Hepatocyte (in vitro differentiated cells): ENCODE measurements around the gene RPGRIP1L. TPM values are rescaled to one million over a fixed set of nuclear protein-coding genes. Genes with fewer than 3 reads are reported as not detected.

Experiments
- DNase-seq: peaks from one replicate; pipeline ENCODE4 v3.0.0-alpha.2; 2016; ENCODE audit warnings: low spot score
- H2AFZ ChIP-seq: fragments of 200-600 bp; sonication (generic); 2 replicates; pipeline ENCODE4 v1.6.0; 2016; ENCODE audit warnings: antibody characterized with exemption, mild to moderate bottlenecking
- H3K27ac ChIP-seq: fragments of 200-600 bp; sonication (generic); 2 replicates; pipeline ENCODE4 v1.5.1; 2016; ENCODE audit warnings: mild to moderate bottlenecking
- H3K27me3 ChIP-seq: fragments of 200-600 bp; sonication (generic); 2 replicates; pipeline ENCODE4 v1.6.1; 2016
- H3K36me3 ChIP-seq: fragments of 200-600 bp; sonication (generic); replicated peaks from 2 replicates; pipeline ENCODE4 v1.5.1; 2016; ENCODE audit warnings: low read depth; ENCODE audit not compliant: insufficient read depth
- H3K4me1 ChIP-seq: fragments of 200-600 bp; sonication (generic); 2 replicates; pipeline ENCODE4 v1.5.1; 2016; ENCODE audit warnings: mild to moderate bottlenecking, moderate library complexity; ENCODE audit not compliant: insufficient read depth
- H3K4me2 ChIP-seq: fragments of 200-600 bp; sonication (generic); 2 replicates; pipeline ENCODE4 v1.6.0; 2016
- H3K4me3 ChIP-seq: fragments of 200-600 bp; sonication (generic); 2 replicates; pipeline ENCODE4 v1.5.1; 2016; ENCODE audit warnings: mild to moderate bottlenecking
- H3K79me2 ChIP-seq: fragments of 200-600 bp; sonication (generic); 2 replicates; pipeline ENCODE4 v1.6.0; 2017; ENCODE audit warnings: mild to moderate bottlenecking
- H3K9me2 ChIP-seq: fragments of 200-600 bp; sonication (generic); replicated peaks from 2 replicates; pipeline ENCODE4 v1.6.0; 2017; ENCODE audit warnings: mild to moderate bottlenecking; ENCODE audit not compliant: insufficient read depth
- H3K9me3 ChIP-seq: fragments of 200-600 bp; sonication (generic); 2 replicates; pipeline ENCODE4 v1.5.1; 2016; ENCODE audit warnings: low read depth, mild to moderate bottlenecking
- H4K20me1 ChIP-seq: fragments of 200-600 bp; sonication (generic); 2 replicates; pipeline ENCODE4 v1.6.0; 2016; ENCODE audit warnings: mild to moderate bottlenecking; ENCODE audit not compliant: insufficient read depth, poor library complexity, severe bottlenecking
- CTCF ChIP-seq: fragments of 200-600 bp; sonication (generic); IDR thresholded peaks from 2 replicates; pipeline ENCODE4 v1.5.1; 2016; ENCODE audit warnings: antibody characterized with exemption, mild to moderate bottlenecking; ENCODE audit not compliant: poor library complexity
- EZH2 ChIP-seq: fragments of 200-600 bp; sonication (generic); IDR thresholded peaks from 2 replicates; pipeline ENCODE4 v1.6.1; 2016; ENCODE audit warnings: antibody characterized with exemption, mild to moderate bottlenecking, borderline replicate concordance
- EZH2phosphoT487 ChIP-seq: fragments of 200-600 bp; sonication (generic); IDR thresholded peaks from one replicate; pipeline ENCODE4 v1.6.1; 2018; ENCODE audit warnings: antibody characterized with exemption, mild to moderate bottlenecking, low read depth, moderate library complexity; ENCODE audit not compliant: unreplicated experiment, severe bottlenecking
- WGBS: methylation state at CpG from one replicate; pipeline ENCODE4 v1.1.6; 2016; ENCODE audit warnings: low lambda C conversion rate; ENCODE audit errors: missing lambda C conversion rate; 5-methylcytosine and 5-hydroxymethylcytosine counted together
- polyA plus RNA-seq: library from polyadenylated mRNA; unstranded; fragments of >200 nt; fragmentation: Nextera tagmentation; extraction: Ambion mirVana; gene quantifications from 2 replicates; pipeline ENCODE4 v1.2.1, GENCODE V29; 2016
- total RNA-seq: library from RNA; depleted of rRNA; stranded (reverse); fragments of >200 nt; gene quantifications from 2 replicates; pipeline ENCODE4 v1.2.3, GENCODE V29; 2014

The RPGRIP1L gene
- total and polyA plus RNA-seq, 2 experiments from 2014 or later: 5.8 to 9.5 TPM

- H3K36me3 ChIP-seq: no peaks in the 10 kb centered on the region
- no peaks in the 10 kb centered on the region for H3K79me2 ChIP-seq
- H3K4me3 ChIP-seq: no peak overlapping the region
- no peak overlapping the region for H3K27ac ChIP-seq
- no peaks in the 10 kb centered on the region for H3K9me2 ChIP-seq
- no peak overlapping the region for H3K4me2 ChIP-seq
- H3K27me3 ChIP-seq: no peaks in the 10 kb centered on the region
- no peaks in the 10 kb centered on the region for H3K9me3 ChIP-seq
- DNase-seq: no peak
- no peaks in the 10 kb centered on the region for H3K4me1 ChIP-seq
- TF ChIP-seq EZH2phosphoT487 (no peak), EZH2 (no peak), CTCF (no peak)
- H2AFZ ChIP-seq: no peak overlapping the region
- WGBS: 75% methylated on average over 8 of the region's 8 CpGs
- H4K20me1 ChIP-seq: no peaks in the 10 kb centered on the region
Measured at GRCh38 chr16:53565296-53565863, 138.3 kb downstream of the RPGRIP1L start.

- no peaks in the 10 kb centered on the region for H3K9me2 ChIP-seq
- no peak overlapping the region for H2AFZ ChIP-seq
- H3K27ac ChIP-seq: no peak overlapping the region
- DNase-seq: no peak
- no peaks in the 10 kb centered on the region for H3K9me3 ChIP-seq
- H3K4me3 ChIP-seq: no peak overlapping the region
- 76% methylated on average over 4 of the region's 4 CpGs for WGBS
- peaks cover 3% of the 10 kb centered on the region for H3K4me1 ChIP-seq
- no peaks in the 10 kb centered on the region for H3K79me2 ChIP-seq
- no peak for TF ChIP-seq EZH2phosphoT487
- no peak for TF ChIP-seq EZH2
- no peaks in the 10 kb centered on the region for H3K36me3 ChIP-seq
- H4K20me1 ChIP-seq: no peaks in the 10 kb centered on the region
- H3K27me3 ChIP-seq: no peaks in the 10 kb centered on the region
- no peak overlapping the region for H3K4me2 ChIP-seq
Measured at GRCh38 chr16:53563426-53563825, 140.2 kb downstream of the RPGRIP1L start.

- H3K9me3 ChIP-seq: no peaks in the 10 kb centered on the region
- 81% methylated on average over 5 of the region's 5 CpGs for WGBS
- no peaks in the 10 kb centered on the region for H3K27me3 ChIP-seq
- H3K4me1 ChIP-seq: peaks cover 3% of the 10 kb centered on the region
- no peak overlapping the region for H3K4me2 ChIP-seq
- no peaks in the 10 kb centered on the region for H3K9me2 ChIP-seq
- H3K36me3 ChIP-seq: no peaks in the 10 kb centered on the region
- DNase-seq: no peak
- no peak overlapping the region for H3K4me3 ChIP-seq
- H3K27ac ChIP-seq: no peak overlapping the region
- TF ChIP-seq CTCF: no peak
- no peak for TF ChIP-seq EZH2phosphoT487
- no peak overlapping the region for H2AFZ ChIP-seq
- no peaks in the 10 kb centered on the region for H3K79me2 ChIP-seq
- no peaks in the 10 kb centered on the region for H4K20me1 ChIP-seq
Measured at GRCh38 chr16:53561101-53561888, 142.4 kb downstream of the RPGRIP1L start.

GRCh38 chr16:53559270-53559951, 144.2 kb downstream of the RPGRIP1L start:
- WGBS: 72% methylated on average over 5 of the region's 5 CpGs
- Histone ChIP-seq H3K27ac (no peak overlapping the region), H3K9me3 (no peaks in the 10 kb centered on the region), H4K20me1 (no peaks in the 10 kb centered on the region), H3K27me3 (no peaks in the 10 kb centered on the region), H3K36me3 (no peaks in the 10 kb centered on the region), H2AFZ (no peak overlapping the region), H3K4me3 (no peak overlapping the region), H3K4me2 (no peak overlapping the region), H3K79me2 (no peaks in the 10 kb centered on the region), H3K9me2 (no peaks in the 10 kb centered on the region), H3K4me1 (peaks cover 3% of the 10 kb centered on the region)
- DNase-seq: no peak
- no peak for TF ChIP-seq EZH2phosphoT487
- TF ChIP-seq CTCF: no peak
- no peak for TF ChIP-seq EZH2
